WTC11 (cell line): Measurements from ENCODE around the gene PLPP3.

Experiments used
- CTCF ChIP-seq: fragments of 200-600 bp; IDR thresholded peaks from 2 replicates; pipeline ENCODE4 v1.8.0; 2022; ENCODE audit warnings: antibody characterized with exemption
- JUN ChIP-seq: sonication (generic); formaldehyde crosslinking; IDR thresholded peaks from 2 replicates; pipeline ENCODE4 v1.8.0; 2023; ENCODE audit warnings: mild to moderate bottlenecking, missing genetic modification reagents
- KAT7 ChIP-seq: sonication (generic); formaldehyde crosslinking; IDR thresholded peaks from 2 replicates; pipeline ENCODE4 v1.8.1; 2023; ENCODE audit warnings: missing genetic modification reagents, mild to moderate bottlenecking, borderline replicate concordance
- NR2C2 ChIP-seq: sonication (generic); formaldehyde crosslinking; IDR thresholded peaks from 2 replicates; pipeline ENCODE4 v1.8.0; 2022; ENCODE audit warnings: mild to moderate bottlenecking, missing genetic modification reagents
- ZNF219 ChIP-seq: sonication (generic); formaldehyde crosslinking; IDR thresholded peaks from 2 replicates; pipeline ENCODE4 v1.8.0; 2023; ENCODE audit warnings: missing genetic modification reagents, mild to moderate bottlenecking, borderline replicate concordance
- TF ChIP-seq, protein P1 (sequence below): sonication (generic); formaldehyde crosslinking; conservative IDR thresholded peaks from 2 replicates; pipeline ENCODE4 v1.8.1; 2022; ENCODE audit warnings: mild to moderate bottlenecking, missing genetic modification reagents
- TF ChIP-seq, protein P2 (sequence below): sonication (generic); formaldehyde crosslinking; IDR thresholded peaks from 2 replicates; pipeline ENCODE4 v1.8.0; 2022; ENCODE audit warnings: mild to moderate bottlenecking, missing genetic modification reagents
- TF ChIP-seq, protein P3 (sequence below): sonication (generic); formaldehyde crosslinking; IDR thresholded peaks from 2 replicates; pipeline ENCODE4 v1.8.0; 2022; ENCODE audit warnings: mild to moderate bottlenecking, missing genetic modification reagents
- TF ChIP-seq, protein P4 (sequence below): sonication (generic); formaldehyde crosslinking; IDR thresholded peaks from 2 replicates; pipeline ENCODE4 v1.8.1; 2023; ENCODE audit warnings: mild to moderate bottlenecking, missing genetic modification reagents, moderate library complexity
- TF ChIP-seq, protein P5 (sequence below): sonication (generic); formaldehyde crosslinking; IDR thresholded peaks from 2 replicates; pipeline ENCODE4 v1.8.0; 2023; ENCODE audit warnings: mild to moderate bottlenecking, missing genetic modification reagents

- TF ChIP-seq NR2C2 (CRISPR knock-in tag) (no peak), ZNF219 (CRISPR knock-in tag) (no peak), CTCF (no peak), KAT7 (no peak), JUN (CRISPR knock-in tag) (no peak)
- TF ChIP-seq, protein P1, sequence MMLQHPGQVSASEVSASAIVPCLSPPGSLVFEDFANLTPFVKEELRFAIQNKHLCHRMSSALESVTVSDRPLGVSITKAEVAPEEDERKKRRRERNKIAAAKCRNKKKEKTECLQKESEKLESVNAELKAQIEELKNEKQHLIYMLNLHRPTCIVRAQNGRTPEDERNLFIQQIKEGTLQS: no peak
- TF ChIP-seq, protein P2, sequence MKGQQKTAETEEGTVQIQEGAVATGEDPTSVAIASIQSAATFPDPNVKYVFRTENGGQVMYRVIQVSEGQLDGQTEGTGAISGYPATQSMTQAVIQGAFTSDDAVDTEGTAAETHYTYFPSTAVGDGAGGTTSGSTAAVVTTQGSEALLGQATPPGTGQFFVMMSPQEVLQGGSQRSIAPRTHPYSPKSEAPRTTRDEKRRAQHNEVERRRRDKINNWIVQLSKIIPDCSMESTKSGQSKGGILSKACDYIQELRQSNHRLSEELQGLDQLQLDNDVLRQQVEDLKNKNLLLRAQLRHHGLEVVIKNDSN (CRISPR knock-in tag): no peak
- TF ChIP-seq, protein P3, sequence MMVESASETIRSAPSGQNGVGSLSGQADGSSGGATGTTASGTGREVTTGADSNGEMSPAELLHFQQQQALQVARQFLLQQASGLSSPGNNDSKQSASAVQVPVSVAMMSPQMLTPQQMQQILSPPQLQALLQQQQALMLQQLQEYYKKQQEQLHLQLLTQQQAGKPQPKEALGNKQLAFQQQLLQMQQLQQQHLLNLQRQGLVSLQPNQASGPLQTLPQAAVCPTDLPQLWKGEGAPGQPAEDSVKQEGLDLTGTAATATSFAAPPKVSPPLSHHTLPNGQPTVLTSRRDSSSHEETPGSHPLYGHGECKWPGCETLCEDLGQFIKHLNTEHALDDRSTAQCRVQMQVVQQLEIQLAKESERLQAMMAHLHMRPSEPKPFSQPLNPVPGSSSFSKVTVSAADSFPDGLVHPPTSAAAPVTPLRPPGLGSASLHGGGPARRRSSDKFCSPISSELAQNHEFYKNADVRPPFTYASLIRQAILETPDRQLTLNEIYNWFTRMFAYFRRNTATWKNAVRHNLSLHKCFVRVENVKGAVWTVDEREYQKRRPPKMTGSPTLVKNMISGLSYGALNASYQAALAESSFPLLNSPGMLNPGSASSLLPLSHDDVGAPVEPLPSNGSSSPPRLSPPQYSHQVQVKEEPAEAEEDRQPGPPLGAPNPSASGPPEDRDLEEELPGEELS (CRISPR knock-in tag): no peak
- TF ChIP-seq, protein P4, sequence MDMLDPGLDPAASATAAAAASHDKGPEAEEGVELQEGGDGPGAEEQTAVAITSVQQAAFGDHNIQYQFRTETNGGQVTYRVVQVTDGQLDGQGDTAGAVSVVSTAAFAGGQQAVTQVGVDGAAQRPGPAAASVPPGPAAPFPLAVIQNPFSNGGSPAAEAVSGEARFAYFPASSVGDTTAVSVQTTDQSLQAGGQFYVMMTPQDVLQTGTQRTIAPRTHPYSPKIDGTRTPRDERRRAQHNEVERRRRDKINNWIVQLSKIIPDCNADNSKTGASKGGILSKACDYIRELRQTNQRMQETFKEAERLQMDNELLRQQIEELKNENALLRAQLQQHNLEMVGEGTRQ (CRISPR knock-in tag): no peak
- TF ChIP-seq, protein P5, sequence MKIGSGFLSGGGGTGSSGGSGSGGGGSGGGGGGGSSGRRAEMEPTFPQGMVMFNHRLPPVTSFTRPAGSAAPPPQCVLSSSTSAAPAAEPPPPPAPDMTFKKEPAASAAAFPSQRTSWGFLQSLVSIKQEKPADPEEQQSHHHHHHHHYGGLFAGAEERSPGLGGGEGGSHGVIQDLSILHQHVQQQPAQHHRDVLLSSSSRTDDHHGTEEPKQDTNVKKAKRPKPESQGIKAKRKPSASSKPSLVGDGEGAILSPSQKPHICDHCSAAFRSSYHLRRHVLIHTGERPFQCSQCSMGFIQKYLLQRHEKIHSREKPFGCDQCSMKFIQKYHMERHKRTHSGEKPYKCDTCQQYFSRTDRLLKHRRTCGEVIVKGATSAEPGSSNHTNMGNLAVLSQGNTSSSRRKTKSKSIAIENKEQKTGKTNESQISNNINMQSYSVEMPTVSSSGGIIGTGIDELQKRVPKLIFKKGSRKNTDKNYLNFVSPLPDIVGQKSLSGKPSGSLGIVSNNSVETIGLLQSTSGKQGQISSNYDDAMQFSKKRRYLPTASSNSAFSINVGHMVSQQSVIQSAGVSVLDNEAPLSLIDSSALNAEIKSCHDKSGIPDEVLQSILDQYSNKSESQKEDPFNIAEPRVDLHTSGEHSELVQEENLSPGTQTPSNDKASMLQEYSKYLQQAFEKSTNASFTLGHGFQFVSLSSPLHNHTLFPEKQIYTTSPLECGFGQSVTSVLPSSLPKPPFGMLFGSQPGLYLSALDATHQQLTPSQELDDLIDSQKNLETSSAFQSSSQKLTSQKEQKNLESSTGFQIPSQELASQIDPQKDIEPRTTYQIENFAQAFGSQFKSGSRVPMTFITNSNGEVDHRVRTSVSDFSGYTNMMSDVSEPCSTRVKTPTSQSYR (CRISPR knock-in tag): no peak
These were observed 116.0 kb downstream of the PLPP3 start for GRCh38 chr1:56463376-56463775.
